Measurements from ENCODE around the gene IGFBP1.
"Not testable (repeated sequence)": the region's sequence is repeated elsewhere in the genome, so short reads cannot be mapped to it uniquely, and the experiment has no call there.

DNA sequence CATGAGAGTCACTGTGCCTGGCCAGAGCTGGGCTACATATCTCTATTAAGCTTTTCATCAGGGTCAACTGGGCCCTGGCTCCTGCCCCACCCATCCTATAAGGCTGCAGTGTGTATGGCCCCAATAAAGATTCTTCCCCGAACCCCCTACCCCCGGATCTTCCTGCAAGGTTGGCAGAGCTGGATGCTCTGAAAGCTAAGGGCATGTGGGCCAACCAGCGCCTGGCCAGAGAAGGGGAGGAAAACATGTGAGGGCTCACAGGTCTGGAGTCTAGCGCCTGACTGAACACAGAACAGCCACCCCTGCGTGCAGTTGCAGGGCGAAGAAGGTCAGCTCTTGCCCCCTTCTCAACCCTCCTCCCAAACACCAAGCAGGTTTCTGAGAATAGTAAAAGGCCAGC lies 39.6 kb upstream of the IGFBP1 start:
- TF ChIP-seq, protein P1, sequence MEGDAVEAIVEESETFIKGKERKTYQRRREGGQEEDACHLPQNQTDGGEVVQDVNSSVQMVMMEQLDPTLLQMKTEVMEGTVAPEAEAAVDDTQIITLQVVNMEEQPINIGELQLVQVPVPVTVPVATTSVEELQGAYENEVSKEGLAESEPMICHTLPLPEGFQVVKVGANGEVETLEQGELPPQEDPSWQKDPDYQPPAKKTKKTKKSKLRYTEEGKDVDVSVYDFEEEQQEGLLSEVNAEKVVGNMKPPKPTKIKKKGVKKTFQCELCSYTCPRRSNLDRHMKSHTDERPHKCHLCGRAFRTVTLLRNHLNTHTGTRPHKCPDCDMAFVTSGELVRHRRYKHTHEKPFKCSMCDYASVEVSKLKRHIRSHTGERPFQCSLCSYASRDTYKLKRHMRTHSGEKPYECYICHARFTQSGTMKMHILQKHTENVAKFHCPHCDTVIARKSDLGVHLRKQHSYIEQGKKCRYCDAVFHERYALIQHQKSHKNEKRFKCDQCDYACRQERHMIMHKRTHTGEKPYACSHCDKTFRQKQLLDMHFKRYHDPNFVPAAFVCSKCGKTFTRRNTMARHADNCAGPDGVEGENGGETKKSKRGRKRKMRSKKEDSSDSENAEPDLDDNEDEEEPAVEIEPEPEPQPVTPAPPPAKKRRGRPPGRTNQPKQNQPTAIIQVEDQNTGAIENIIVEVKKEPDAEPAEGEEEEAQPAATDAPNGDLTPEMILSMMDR (conservative IDR thresholded peaks at IDR 0.05): not testable (repeated sequence)
- TF ChIP-seq ZFX (IDR thresholded peaks at IDR 0.05): not testable (repeated sequence)

All from C4-2B (cell line).